MV-4-11 (cell line): ENCODE data around the gene RIPK4.
"Not testable (repeated sequence)": the region's sequence is repeated elsewhere in the genome, so short reads cannot be mapped to it uniquely, and the experiment has no call there.

Experiments used
- DNase-seq: peaks from one replicate; lab custom pipeline; 2025; lab: John Stamatoyannopoulos, UW

The RIPK4 gene

DNA sequence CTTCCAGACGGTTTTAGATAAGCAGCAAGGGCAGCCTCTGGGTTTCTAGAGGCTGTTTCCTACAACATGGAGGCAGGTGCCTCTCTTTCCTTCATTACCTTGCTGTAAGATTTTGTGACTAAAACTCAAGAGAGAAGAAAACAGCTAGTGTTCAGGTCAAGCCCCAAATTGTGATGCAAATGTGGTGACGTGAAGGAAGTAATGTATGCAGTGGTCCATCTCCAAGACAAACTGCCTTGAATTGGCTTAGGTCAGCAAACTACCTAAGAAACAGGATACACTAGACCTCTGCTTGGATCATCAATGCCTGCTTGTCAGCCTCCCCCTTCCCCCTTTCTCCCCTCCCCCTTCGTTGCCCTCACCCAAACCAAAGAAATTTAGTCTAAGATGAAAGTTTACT, 28.9 kb upstream of the RIPK4 start:
- DNase-seq: no peak

DNA sequence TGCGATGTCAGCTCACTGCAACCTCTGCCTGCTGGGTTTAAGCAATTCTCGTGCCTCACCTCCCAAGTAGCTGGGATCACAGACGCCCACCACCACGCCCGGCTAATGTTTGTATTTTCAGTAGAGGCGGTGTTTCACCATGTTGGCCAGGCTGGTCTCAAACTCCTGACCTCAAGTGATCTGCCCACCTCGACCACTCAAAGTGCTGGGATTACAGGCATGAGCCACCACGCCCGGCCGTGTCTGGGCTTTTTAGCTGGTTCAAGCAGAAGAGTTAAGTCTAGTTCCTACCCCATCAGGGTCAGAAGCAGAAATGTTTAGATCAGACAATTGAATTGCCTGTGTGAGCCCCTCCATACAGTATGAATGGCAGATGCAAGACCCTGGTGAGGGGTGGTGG, 27.7 kb upstream of the RIPK4 start:
- DNase-seq: no peak

DNA sequence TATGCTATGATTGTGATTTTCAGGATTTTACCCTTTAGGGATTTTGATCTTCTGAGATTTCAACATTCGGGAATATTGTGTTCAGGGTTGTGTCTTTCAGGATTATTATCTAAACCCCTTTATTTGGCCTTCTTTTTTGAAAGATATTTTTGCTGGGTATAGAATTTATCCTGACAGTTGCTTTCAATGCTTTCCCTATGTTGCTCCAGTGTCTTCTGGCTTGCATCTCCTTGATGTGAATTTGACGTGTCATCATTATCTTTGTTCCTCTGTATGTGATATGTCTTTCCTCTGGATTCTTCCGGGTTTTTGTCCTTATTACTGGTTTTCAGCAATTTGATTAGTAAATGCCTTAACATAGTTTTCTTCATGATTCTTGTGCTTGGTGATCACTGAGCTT, 25.9 kb upstream of the RIPK4 start:
- no peak for DNase-seq

DNA sequence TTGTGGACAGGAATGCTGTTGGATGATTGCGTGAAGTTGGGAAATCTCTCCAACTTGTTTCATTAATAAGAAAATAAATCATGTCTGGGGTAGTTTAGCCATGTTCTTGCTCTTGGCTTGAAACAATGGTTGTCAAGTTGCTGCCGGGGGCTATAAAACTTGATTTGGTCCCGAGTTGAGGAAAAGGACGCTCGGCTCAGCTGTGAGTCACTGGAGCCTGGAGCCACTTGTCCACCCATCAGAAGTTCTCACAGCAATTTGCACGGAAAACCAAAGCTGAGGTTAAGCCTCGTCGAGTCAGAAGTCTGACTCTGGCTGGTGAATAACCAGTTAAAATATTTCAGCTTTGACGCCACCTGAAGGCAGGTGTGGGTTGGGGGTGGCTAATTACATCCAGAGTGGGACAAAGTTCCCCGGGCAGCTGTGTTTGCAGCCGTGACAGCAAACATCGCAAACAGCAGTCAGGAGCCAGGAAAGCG, 19.7 kb upstream of the RIPK4 start:
- DNase-seq: no peak

DNA sequence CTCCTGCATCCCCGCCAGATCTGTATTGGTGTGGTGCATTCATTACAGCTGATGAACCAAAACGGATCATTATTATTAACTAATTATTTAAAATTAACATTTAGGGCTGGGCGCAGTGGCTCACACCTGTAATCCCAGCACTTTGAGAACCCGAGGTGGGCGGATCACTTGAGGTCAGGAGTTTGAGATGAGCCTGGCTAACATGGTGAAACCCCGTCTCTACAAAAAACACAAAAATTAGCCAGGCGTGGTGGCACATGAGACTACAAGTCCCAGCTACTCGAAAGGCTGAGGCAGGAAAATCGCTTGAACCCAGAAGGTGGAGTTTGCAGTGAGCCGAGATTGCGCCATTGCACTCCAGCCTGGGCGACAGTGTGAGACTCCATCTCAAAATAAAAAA, 18.4 kb upstream of the RIPK4 start:
- not testable (repeated sequence) for DNase-seq

DNA sequence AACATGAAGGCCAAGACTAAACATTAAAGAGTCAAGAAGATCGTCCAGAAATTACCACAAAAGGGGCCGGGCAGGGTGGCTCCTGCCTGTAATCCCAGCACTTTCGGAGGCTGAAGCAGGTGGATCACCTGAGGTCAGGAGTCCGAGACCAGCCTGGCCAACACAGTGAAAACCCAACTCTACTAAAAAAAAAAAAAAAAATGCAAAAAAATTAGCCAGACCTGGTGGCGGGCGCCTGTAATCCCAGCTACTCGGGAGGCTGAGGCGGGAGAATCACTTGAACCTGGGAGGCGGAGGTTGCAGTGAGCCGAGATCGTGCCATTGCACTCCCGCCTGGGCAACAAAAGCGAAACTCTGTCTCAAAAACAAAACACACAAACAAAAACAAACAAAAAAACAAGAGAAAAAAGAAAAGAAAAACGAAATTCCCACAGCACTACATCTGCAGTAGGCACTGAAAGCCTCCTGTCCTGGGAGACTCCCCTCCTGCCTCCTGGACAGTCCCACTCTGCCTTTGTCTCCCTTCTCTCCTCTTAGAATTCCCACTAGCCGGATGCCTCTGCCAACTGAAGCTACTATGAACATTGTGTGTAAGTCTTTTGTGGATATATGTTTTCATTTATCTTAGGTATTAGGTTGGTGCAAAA, 17.7 kb upstream of the RIPK4 start:
- no peak for DNase-seq

DNA sequence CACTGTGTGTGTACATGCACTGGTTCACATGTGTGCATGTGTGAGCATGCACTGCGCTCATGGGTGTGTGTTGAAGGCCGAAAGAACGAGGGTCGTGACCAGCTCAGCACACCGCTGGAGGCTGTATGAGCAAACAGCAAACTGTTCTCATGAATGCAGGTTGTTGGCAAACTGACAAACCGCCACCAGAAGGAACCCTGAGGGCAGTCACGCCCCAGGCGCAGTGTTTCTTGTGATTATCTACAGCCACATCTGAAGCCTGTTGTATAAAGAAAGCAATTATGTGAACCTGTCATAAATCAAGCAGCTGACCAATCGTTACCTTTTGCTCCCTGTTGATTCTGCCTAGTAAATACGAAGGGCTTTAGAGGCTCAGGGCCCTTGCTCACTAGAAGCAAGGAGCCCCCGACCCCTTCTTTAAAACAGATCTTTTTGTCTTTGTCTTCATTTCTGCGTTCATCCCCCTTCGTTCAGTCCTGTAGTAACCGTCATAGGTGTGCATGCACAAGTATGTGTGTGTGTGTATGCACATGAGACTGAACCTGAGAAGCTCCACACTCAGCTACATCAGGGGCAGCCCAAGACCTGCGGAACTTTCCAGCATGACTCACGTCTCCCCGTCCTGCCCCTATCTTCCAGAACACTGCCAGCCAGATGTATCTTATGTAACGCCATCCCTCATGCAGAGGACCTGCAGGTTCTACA, 16.8 kb upstream of the RIPK4 start:
- DNase-seq: no peak

DNA sequence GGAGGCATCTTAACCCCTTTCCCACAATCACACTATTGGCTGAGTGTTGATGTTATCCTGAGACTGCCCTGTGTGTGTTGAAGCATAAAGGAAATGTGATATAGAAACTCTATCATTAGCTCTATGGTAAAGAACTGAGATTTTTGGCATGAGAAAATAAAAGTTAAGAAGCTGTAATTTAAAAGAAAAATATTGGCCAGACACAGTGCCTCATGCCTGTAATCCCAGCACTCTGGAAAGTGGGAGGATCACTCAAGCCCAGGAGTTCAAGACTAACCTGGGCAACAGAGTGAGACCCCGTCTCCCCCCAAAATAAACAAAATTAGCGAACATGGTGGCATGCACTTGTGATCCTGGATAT, 14.2 kb upstream of the RIPK4 start:
- DNase-seq: no peak

DNA sequence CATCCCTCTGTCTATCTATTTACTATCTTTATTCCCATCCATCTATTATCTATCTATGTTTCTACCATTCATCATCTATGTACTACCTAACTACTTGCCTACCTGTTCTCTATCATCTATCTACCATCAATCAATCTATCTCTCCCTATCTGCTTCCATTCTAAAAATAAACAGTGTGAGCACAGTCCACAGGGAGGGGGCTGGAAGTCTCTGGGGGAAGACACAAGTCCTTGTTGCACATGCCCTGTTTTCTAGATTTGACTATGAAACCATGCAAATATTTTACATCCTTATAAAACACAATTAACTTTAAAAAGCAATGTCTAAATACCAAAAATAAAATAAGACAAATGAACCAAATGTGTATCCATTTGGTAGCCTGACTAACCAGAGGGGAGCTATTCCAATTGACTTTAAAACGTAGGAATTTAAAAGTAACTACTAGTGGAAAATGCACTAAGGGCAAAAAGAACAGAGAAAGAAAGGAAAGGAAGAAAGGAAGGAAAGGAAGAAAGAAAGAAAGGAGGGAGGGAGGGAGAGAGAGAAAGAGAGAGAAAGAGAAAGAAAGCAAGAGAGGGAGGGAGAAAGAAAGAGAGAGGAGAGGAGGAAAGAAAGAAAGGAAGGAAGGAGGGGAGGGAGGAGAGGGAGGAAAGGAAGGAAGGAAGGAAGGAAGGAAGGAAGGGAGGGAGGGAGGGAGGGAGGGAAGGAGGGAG, 13.6 kb upstream of the RIPK4 start:
- DNase-seq: no peak

DNA sequence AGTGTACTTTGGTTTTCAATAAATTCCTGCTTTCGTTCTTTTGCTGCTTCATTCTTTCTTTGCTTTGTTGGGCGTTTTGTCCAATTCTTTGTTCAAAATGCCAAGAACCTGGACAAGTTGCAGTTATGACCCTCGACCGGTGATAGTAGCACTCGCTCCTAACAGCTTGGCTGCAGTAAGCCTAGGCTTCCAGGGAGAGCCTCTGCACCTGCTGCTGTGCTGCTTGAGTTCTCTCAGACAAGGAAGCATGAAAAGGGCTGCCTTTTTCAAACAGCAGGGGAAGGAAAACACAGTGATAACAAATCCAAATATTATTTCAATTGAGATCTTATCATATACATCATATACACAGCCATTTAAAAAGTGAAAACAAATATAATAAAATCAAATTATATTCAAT, 12.8 kb upstream of the RIPK4 start:
- no peak for DNase-seq

DNA sequence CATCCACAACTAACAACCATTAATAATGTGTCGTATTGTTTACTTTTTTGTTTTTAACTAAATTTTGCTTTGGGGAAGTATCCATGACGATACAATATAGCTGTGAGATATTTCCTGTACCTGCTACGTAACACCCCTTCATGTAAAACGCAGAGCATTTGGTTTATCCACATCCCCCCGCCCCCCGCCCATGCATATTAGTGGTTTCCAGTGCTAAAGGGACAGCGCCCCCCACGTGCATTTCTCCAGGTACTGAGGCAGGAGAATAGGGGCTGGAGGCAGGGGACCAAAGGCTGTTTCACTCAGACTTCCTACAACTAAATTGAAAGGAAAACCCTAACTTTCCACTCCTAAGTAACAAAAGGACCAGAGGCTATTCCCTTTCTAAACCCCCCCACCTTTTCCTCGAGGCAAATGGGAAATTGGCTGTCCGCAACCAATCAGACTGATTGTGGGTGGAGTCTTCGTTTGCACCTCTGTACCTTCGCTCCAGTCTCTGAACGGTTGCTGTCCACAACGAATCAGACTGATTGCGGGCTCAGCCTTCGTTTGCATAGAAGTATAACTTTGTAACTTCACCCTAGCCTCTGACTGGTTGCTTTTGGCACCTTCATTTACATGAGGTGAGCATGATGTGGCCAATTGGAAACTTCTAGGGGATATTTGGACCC, 12.2 kb upstream of the RIPK4 start:
- no peak for DNase-seq

DNA sequence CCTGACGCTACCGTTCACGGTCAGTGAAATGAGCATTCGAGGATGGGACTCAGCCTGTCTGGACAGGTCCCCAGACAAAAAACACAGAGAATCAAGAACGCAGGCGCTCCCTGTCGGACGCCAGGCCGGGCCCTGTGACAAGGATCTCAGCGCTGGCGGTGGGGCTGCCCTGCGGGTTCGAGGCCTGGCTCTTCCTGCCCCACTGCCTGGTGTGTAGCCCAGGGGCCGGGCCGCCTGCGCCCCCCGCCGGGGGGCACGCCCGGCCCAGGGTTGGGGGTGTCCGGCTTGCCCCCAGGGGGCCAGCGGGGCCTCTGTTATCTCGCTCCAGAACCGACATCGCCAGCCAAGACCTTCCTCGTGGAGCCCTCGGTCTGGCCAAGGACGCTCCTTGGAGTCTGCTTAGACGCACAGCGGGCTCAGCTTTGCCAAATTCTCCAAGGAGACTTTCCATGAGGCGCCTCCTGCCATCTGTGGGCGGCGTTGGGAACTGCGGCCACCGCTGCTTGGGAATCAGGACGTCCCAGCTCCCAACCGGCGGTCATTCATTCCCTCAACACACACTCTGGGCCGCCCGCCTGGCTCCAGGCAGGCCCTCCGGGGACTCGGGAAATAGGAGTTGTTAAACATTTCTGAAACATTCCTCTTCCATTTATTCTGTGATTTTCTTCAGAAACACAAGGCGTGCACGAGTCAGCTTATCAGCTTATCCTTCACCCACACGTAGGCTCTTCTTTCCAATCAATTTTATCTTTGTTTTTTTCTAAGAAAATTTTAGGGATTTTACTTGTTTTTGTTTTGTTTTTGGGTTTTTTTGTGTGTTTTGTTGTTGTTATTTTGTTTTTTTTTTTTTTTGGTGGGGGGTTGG, 11.3 kb upstream of the RIPK4 start:
- DNase-seq: peak; percentile 21

DNA sequence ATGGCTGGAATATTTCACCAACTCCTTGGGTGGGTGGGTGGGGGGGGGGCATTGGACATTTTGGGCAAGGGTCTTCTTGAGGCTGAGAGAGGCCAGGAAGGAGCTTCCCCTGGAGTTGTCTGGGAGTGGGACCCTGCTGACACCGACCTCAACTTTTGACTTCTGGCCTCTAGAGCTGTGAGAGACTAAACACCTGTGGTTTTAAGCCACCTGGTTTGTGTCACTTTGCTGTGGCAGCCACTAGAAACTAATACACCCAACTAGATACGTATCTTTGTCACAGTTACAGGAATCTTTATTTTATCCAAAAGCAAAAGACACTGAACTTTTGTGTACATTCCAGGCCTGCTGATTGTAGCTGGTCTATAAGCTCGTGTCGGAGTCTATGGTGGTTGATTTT, 9.9 kb upstream of the RIPK4 start:
- no peak for DNase-seq

DNA sequence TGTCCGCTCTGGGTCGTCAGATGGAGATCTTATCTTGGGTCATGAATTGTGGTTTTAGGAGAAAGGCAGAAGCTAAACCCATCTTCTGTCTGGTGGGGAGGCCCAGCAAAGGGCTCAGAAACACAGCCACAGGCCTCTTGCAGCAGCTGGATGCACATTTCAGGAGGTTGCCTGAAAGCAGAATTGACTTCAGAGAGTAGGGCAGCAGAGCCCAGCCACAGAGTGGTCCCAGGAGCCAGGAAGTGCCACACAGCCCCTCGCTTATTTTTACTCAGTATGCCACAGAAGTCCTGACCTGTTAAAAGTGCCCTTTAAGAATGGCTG, 8.3 kb upstream of the RIPK4 start:
- no peak for DNase-seq

DNA sequence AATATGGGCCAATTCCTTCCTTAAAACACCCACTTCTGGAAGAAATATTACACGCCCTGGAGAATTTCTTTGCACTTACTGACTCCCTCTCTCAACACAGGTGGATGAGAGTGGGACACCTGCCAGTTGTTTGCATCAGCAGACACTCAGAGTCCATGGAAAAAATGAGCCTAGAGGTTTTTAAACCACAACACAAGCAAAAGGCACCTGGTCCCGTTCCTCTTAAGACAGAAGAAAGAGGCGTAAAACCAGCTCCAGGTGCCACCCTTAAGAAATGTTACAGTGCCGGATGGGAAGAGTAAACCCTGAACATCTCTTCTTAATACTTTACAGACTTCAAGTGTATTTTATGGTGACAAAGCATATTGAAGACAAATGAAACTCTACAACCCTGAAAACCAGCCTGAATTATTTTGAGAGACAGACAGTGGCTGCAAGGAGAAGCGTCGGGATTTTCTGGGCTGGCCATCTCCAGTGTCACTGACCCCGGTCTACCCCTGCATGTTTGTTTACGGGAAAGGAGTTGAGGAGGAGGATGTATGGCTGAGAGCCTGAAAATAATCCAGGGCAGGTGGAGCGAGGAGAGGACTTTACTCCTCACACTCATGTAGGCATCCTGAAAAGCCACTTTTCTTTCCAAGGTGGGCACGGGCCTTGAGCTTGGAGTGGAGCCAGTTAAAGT, 7.8 kb upstream of the RIPK4 start:
- no peak for DNase-seq

DNA sequence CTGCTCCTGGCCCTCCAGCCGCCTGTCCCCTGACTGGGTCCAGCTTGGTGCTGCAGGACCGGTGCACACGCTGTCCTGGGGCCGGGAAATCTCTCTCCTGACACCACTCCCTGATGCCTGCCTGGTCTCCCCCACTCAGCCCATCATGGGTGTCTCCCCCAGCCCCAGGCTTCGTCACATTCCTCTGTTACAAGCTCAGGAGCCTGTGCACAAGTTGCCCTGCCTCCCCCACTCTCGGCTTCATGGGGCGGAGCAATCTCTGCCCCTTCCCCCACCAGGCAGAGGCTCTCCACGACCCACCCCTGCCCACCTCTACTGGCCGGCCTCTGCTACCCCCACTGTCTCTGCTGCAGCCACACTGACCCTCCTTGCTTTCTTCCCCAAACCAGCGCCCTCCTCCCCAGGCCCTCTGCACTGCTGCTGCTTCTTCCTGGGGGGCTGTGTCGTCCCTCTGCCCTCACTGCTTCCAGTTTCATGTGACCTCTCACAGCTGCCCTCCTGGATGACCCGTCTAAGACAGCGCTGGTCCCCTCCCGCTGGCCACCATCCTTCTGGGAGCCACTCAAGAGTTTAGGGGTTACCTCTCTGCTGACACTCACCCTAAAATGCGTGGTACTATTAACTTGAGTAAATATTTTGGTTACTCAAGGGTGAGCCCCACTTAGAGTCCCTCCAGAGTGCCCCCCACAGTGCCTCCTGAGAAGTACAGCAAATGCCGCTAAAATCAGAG, 5.7 kb upstream of the RIPK4 start:
- no peak for DNase-seq

DNA sequence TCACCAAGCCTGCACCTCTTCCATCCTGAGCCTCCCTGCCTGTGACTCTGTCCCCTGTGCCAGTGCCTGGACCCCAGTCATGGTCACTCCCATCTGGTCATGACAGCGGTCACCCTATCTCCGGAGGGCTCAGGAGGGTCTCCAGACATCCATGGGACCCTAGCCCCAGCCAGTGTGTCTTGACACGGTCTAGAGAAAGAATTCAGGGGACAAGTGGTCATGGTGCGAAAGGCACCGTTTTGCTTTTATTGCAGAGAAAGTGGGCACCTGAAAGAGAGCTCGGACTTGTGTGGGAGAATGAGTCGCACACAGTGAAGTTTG, 4.7 kb upstream of the RIPK4 start:
- no peak for DNase-seq

DNA sequence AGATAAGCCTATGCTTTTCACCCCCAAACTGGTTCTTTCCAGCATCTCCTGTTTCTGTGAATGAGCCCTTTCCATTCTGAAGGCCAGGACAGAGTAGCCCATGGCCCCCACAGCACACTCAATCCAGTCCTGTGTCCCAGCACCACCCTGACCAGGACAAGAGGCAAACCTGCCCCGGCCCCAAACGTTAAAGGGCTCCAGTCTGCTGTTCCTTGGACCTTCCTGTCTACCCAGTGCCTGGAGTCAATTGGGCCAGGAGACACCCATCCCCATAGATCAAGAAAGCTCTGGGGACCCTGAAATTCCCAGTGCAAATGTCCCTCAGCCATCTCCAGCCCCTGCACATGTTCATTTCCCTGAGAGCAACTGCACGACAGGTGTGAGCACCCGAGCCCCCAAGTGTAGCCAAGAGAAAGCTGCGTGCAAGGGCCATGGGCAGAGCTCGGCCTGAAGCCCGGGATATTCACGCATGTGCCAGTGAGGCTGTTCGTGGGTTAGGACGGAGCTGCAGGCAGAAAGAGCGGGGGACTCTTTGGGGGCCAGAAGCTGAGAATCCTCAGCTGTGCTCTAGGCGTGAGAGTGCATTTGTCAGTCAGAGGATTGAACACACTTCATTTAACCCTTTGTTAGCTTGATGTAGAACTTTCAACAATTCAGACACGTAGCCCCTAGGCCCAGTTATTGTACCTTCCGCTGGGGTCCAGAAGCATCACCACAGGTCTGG, 4.2 kb upstream of the RIPK4 start:
- DNase-seq: no peak

DNA sequence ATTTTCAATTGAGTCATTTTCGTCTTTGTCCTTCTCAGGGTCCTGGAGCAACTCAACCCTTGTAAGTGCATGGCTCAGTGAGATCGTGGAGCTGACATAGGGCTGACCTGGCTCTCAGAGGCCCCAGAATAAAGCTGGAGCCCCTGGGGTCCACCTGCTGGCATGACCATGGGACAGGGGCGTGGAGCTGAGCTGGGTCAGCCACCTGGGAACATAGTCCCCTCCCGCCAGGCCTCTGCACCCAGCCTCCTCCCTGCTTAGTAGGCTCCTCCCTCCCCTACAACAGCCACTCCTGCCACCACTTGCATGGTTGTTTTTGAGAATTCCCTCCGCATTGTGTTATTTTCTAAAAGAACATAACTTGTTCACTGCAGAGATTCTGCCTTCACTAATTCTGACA, 3.1 kb upstream of the RIPK4 start:
- no peak for DNase-seq

DNA sequence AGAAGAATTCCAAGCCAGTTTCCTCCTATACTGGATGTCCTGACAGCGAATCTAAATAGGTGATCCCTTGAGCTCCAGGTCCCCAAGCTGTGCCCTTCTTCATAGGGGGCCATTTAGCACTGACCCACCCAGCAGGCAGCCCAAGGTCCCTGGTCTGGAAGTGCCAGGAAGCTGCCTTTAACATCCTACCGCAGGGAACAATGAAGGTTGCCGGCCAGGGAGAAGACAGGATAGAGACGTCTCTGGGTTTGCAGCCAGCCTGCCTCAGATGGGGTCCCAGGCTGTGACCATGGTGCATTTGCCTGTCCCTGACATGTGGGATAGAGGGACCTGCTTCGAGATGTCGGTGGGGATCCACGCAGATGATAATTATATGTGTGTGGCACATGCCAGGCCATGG, 2.7 kb upstream of the RIPK4 start:
- no peak for DNase-seq
